HEK293 (cell line): ENCODE results near the gene FZD1.

ENCODE experiments used
- MZF1 ChIP-seq: fragments of 450-650 bp; formaldehyde crosslinking; IDR thresholded peaks from 2 replicates; pipeline ENCODE4 v1.5.1; 2017; ENCODE audit warnings: missing biosample characterization, missing genetic modification characterization, borderline replicate concordance
- ZNF19 ChIP-seq: fragments of 450-650 bp; formaldehyde crosslinking; IDR thresholded peaks from 2 replicates; pipeline ENCODE4; 2016; ENCODE audit warnings: missing biosample characterization, missing genetic modification characterization, low read depth
- ZNF211 ChIP-seq: fragments of 450-650 bp; formaldehyde crosslinking; IDR thresholded peaks from 2 replicates; pipeline ENCODE4 v1.5.1; 2016; ENCODE audit warnings: low read depth, missing biosample characterization, missing genetic modification characterization
- ZNF23 ChIP-seq: fragments of 450-650 bp; formaldehyde crosslinking; IDR thresholded peaks from 2 replicates; pipeline ENCODE4 v1.5.1; 2016; ENCODE audit warnings: missing biosample characterization, missing genetic modification characterization, borderline replicate concordance
- ZNF24 ChIP-seq: fragments of 450-650 bp; formaldehyde crosslinking; IDR thresholded peaks from 2 replicates; pipeline ENCODE4 v1.5.1; 2016; ENCODE audit warnings: missing biosample characterization, missing genetic modification characterization
- ZNF747 ChIP-seq: fragments of 450-650 bp; formaldehyde crosslinking; IDR thresholded peaks from 2 replicates; pipeline ENCODE4 v1.5.1; 2016; ENCODE audit warnings: missing biosample characterization, missing genetic modification characterization
- TF ChIP-seq, protein P1 (sequence below): fragments of 450-650 bp; formaldehyde crosslinking; IDR thresholded peaks from 2 replicates; pipeline ENCODE4 v1.5.1; 2016; ENCODE audit warnings: missing biosample characterization, missing genetic modification characterization
- TF ChIP-seq, protein P2 (sequence below): fragments of 450-650 bp; formaldehyde crosslinking; IDR thresholded peaks from 2 replicates; pipeline ENCODE4 v1.5.1; 2016; ENCODE audit warnings: missing biosample characterization, missing genetic modification characterization, borderline replicate concordance
- TF ChIP-seq, protein P3 (sequence below): fragments of 450-650 bp; formaldehyde crosslinking; conservative IDR thresholded peaks from 2 replicates; pipeline ENCODE4 v1.5.1; 2016; ENCODE audit warnings: low read depth, missing biosample characterization, missing genetic modification characterization
- TF ChIP-seq, protein P4 (sequence below): fragments of 450-650 bp; formaldehyde crosslinking; IDR thresholded peaks from 2 replicates; pipeline ENCODE4 v1.5.1; 2016; ENCODE audit warnings: missing biosample characterization, missing genetic modification characterization
- TF ChIP-seq, protein P5 (sequence below): fragments of 450-650 bp; formaldehyde crosslinking; IDR thresholded peaks from 2 replicates; pipeline ENCODE4 v1.5.1; 2016; ENCODE audit warnings: missing biosample characterization, missing genetic modification characterization
- TF ChIP-seq, protein P6 (sequence below): fragments of 450-650 bp; formaldehyde crosslinking; IDR thresholded peaks from 2 replicates; pipeline ENCODE4 v1.5.1; 2016; ENCODE audit warnings: missing biosample characterization, missing genetic modification characterization, low read depth

DNA sequence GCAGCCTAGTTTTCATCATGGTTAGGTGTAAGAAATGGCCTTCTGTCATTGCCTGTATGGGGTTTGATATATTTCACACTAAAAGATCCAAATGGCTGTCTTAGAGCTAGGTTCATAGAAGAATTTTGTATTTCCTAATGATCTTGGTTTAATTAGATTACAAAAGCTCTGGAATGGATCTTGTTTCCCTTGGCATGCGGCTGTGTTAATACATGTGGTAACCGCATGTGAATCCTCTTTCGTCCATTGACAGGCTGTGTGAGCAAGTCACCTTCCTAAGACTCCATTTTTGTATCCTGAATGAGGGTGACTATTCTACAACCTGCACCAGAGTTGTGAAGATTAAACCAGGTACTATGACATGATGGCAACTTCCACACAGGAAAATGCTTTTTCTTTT is 12.4 kb upstream of the FZD1 start:
- TF ChIP-seq, protein P1, sequence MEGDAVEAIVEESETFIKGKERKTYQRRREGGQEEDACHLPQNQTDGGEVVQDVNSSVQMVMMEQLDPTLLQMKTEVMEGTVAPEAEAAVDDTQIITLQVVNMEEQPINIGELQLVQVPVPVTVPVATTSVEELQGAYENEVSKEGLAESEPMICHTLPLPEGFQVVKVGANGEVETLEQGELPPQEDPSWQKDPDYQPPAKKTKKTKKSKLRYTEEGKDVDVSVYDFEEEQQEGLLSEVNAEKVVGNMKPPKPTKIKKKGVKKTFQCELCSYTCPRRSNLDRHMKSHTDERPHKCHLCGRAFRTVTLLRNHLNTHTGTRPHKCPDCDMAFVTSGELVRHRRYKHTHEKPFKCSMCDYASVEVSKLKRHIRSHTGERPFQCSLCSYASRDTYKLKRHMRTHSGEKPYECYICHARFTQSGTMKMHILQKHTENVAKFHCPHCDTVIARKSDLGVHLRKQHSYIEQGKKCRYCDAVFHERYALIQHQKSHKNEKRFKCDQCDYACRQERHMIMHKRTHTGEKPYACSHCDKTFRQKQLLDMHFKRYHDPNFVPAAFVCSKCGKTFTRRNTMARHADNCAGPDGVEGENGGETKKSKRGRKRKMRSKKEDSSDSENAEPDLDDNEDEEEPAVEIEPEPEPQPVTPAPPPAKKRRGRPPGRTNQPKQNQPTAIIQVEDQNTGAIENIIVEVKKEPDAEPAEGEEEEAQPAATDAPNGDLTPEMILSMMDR (tag by site-specific recombination) = no peak
- TF ChIP-seq ZNF747 (tag by site-specific recombination) = no peak
- TF ChIP-seq, protein P2, sequence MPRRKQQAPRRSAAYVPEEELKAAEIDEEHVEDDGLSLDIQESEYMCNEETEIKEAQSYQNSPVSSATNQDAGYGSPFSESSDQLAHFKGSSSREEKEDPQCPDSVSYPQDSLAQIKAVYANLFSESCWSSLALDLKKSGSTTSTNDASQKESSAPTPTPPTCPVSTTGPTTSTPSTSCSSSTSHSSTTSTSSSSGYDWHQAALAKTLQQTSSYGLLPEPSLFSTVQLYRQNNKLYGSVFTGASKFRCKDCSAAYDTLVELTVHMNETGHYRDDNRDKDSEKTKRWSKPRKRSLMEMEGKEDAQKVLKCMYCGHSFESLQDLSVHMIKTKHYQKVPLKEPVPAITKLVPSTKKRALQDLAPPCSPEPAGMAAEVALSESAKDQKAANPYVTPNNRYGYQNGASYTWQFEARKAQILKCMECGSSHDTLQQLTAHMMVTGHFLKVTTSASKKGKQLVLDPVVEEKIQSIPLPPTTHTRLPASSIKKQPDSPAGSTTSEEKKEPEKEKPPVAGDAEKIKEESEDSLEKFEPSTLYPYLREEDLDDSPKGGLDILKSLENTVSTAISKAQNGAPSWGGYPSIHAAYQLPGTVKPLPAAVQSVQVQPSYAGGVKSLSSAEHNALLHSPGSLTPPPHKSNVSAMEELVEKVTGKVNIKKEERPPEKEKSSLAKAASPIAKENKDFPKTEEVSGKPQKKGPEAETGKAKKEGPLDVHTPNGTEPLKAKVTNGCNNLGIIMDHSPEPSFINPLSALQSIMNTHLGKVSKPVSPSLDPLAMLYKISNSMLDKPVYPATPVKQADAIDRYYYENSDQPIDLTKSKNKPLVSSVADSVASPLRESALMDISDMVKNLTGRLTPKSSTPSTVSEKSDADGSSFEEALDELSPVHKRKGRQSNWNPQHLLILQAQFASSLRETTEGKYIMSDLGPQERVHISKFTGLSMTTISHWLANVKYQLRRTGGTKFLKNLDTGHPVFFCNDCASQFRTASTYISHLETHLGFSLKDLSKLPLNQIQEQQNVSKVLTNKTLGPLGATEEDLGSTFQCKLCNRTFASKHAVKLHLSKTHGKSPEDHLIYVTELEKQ (tag by site-specific recombination) = no peak
- TF ChIP-seq, protein P3, sequence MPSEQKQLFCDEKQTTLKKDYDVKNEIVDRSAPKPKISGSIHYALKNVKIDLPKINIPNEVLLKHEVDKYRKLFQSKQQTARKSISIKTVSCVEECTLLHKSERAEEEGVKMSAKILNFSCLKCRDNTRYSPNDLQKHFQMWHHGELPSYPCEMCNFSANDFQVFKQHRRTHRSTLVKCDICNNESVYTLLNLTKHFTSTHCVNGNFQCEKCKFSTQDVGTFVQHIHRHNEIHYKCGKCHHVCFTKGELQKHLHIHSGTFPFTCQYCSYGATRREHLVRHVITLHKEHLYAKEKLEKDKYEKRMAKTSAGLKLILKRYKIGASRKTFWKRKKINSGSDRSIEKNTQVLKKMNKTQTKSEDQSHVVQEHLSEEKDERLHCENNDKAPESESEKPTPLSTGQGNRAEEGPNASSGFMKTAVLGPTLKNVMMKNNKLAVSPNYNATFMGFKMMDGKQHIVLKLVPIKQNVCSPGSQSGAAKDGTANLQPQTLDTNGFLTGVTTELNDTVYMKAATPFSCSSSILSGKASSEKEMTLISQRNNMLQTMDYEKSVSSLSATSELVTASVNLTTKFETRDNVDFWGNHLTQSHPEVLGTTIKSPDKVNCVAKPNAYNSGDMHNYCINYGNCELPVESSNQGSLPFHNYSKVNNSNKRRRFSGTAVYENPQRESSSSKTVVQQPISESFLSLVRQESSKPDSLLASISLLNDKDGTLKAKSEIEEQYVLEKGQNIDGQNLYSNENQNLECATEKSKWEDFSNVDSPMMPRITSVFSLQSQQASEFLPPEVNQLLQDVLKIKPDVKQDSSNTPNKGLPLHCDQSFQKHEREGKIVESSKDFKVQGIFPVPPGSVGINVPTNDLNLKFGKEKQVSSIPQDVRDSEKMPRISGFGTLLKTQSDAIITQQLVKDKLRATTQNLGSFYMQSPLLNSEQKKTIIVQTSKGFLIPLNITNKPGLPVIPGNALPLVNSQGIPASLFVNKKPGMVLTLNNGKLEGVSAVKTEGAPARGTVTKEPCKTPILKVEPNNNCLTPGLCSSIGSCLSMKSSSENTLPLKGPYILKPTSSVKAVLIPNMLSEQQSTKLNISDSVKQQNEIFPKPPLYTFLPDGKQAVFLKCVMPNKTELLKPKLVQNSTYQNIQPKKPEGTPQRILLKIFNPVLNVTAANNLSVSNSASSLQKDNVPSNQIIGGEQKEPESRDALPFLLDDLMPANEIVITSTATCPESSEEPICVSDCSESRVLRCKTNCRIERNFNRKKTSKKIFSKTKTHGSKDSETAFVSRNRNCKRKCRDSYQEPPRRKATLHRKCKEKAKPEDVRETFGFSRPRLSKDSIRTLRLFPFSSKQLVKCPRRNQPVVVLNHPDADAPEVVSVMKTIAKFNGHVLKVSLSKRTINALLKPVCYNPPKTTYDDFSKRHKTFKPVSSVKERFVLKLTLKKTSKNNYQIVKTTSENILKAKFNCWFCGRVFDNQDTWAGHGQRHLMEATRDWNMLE (tag by site-specific recombination) = no peak
- no peak for TF ChIP-seq ZNF24 (tag by site-specific recombination)
- TF ChIP-seq, protein P4, sequence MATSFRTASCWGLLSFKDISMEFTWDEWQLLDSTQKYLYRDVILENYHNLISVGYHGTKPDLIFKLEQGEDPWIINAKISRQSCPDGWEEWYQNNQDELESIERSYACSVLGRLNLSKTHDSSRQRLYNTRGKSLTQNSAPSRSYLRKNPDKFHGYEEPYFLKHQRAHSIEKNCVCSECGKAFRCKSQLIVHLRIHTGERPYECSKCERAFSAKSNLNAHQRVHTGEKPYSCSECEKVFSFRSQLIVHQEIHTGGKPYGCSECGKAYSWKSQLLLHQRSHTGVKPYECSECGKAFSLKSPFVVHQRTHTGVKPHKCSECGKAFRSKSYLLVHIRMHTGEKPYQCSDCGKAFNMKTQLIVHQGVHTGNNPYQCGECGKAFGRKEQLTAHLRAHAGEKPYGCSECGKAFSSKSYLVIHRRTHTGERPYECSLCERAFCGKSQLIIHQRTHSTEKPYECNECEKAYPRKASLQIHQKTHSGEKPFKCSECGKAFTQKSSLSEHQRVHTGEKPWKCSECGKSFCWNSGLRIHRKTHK = no peak
- TF ChIP-seq MZF1 (tag by site-specific recombination) = no peak
- no peak for TF ChIP-seq ZNF211 (tag by site-specific recombination)
- TF ChIP-seq ZNF23 (tag by site-specific recombination) = no peak
- TF ChIP-seq, protein P5, sequence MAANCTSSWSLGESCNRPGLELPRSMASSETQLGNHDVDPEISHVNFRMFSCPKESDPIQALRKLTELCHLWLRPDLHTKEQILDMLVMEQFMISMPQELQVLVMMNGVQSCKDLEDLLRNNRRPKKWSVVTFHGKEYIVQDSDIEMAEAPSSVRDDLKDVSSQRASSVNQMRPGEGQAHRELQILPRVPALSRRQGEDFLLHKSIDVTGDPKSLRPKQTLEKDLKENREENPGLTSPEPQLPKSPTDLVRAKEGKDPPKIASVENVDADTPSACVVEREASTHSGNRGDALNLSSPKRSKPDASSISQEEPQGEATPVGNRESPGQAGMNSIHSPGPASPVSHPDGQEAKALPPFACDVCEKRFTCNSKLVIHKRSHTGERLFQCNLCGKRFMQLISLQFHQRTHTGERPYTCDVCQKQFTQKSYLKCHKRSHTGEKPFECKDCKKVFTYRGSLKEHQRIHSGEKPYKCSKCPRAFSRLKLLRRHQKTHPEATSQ = no peak
- TF ChIP-seq, protein P6, sequence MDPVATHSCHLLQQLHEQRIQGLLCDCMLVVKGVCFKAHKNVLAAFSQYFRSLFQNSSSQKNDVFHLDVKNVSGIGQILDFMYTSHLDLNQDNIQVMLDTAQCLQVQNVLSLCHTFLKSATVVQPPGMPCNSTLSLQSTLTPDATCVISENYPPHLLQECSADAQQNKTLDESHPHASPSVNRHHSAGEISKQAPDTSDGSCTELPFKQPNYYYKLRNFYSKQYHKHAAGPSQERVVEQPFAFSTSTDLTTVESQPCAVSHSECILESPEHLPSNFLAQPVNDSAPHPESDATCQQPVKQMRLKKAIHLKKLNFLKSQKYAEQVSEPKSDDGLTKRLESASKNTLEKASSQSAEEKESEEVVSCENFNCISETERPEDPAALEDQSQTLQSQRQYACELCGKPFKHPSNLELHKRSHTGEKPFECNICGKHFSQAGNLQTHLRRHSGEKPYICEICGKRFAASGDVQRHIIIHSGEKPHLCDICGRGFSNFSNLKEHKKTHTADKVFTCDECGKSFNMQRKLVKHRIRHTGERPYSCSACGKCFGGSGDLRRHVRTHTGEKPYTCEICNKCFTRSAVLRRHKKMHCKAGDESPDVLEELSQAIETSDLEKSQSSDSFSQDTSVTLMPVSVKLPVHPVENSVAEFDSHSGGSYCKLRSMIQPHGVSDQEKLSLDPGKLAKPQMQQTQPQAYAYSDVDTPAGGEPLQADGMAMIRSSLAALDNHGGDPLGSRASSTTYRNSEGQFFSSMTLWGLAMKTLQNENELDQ (tag by site-specific recombination) = no peak
- no peak for TF ChIP-seq ZNF19
